Lung microvascular endothelial cell (primary cell): ENCODE data around the gene ABCC2. TPM values are rescaled to one million over a fixed set of nuclear protein-coding genes. Genes with fewer than 3 reads are reported as not detected.
"Not testable (repeated sequence)": the region's sequence is repeated elsewhere in the genome, so short reads cannot be mapped to it uniquely, and the experiment has no call there.

Source experiments
- DNase-seq, 2 donors: peaks; one replicate each; pipeline versions ENCODE4 v3.0.0 to v3.0.0-alpha.2; 2010; ENCODE audit warnings: low read depth in 2 of 2
- total RNA-seq: library from RNA; depleted of rRNA; stranded (reverse); fragments of >200 nt; gene quantifications from 2 replicates; pipeline ENCODE4 v1.2.1, GENCODE V29; 2014

Gene ABCC2
- total RNA-seq, 1 donor from 2014 or later: 0.60 TPM

DNA sequence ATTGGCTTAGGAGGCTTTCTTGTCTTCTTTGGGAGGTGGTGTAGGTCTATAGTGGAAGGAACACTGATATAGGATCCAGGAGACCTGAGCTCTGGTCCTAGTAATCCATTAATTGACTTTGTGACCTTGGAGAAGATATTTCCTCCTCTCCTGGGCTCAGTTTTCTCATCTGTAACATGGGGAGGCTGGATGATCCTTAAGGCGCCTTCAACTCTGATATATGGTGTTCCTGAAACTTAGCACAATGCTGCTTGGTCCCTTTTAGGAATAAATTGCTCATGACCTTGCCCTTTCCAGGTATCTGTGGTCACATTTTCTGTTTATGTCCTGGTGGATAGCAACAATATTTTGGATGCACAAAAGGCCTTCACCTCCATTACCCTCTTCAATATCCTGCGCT lies 25.3 kb downstream of the ABCC2 start:
- no peak for DNase-seq

- DNase-seq: no peak
These were observed 25.8 kb downstream of the ABCC2 start for GRCh38 chr10:99808270-99808669.

DNA sequence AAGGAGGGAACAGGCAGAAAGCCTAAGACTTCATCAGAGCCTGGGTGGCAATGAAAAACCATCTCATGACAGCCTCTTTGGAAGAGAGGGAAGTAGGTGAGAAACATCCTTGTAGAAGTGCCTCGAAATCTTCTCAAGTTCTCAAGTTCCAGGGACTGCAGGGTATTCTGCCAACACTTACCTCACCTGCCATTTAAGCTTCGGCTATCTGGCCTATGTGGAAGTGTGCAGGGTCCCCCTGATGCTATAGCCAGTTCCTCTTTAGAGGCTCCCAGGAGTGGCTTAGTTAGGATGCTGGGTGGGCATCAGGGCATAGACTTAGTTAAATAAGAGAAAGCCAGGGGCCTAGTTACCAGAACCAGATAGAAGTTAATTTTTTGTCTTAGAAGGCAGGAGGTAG lies 27.0 kb downstream of the ABCC2 start:
- DNase-seq: no peak

GRCh38 chr10:99809931-99810615 lies 27.6 kb downstream of the ABCC2 start:
- DNase-seq: no peak

DNA sequence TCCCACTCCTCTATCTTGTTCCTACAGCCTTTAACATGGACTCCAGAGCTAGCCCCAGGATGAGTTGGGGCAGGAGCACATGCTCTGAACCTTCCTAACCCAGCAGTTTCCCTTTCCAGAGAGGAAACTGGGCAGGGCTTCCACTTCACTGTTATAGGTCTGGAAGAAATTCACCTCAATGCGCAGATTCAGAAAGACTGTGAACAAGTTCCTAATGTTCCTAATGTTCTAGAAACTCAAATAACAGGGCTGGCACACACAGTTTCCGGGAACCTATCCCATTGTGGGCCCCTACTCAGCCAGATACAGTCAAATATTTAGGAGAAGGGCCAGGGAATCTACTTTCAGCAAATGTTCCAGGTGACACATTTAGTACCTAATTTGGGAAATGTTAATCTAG lies 29.7 kb downstream of the ABCC2 start:
- DNase-seq: no peak

GRCh38 chr10:99814143-99814542 lies 31.7 kb downstream of the ABCC2 start:
- DNase-seq: no peak

GRCh38 chr10:99815621-99816020 lies 33.2 kb downstream of the ABCC2 start:
- no peak for DNase-seq

- DNase-seq: no peak
These were observed 45.5 kb downstream of the ABCC2 start for GRCh38 chr10:99827936-99828335.

GRCh38 chr10:99828464-99828863 lies 46.0 kb downstream of the ABCC2 start:
- DNase-seq: no peak

DNA sequence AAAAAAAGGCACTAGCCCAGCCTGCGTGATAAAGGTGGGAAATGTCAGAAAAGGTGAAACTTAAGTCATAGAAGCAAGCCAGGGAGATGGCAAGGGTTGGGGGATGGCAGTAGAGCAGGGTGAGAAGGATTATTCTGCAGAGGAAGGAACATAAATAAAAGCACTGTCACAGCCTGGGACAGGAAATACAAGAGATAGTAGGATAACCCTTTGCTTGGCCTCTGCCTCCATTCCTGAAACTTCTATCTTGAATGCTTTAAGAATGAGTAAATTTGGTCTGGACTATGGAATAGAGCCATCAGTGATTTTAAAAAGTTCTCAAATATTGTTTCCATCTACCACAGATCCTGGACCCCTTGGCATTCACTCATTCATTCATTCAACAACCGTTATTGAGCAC lies 50.0 kb downstream of the ABCC2 start:
- no peak for DNase-seq

- peak; percentile 23 to 61 for DNase-seq
These were observed 52.0 kb downstream of the ABCC2 start for GRCh38 chr10:99834410-99834809.

GRCh38 chr10:99835947-99836346 lies 53.5 kb downstream of the ABCC2 start:
- DNase-seq: no peak

DNA sequence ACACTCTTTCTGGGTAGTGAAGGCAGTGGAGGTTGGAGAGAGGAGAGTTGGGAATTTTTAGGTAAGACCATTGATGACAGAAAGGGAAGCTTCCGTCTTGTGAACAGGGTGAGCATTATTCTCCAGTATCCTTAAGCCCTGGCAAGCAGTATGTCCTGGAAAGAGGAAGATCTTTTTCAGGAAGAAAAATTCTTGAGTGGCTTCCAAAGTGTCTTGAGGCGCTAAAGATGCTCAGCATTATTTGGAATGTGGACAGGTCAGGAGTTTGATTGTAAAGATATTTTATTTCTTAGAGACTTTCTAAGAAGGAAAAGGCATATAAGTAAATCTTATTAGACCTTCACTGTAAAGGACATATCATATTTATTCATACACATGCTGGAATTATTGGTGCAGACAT lies 54.3 kb downstream of the ABCC2 start:
- DNase-seq: no peak

- not testable (repeated sequence) for DNase-seq
These were observed 58.4 kb downstream of the ABCC2 start for GRCh38 chr10:99840859-99841258.

DNA sequence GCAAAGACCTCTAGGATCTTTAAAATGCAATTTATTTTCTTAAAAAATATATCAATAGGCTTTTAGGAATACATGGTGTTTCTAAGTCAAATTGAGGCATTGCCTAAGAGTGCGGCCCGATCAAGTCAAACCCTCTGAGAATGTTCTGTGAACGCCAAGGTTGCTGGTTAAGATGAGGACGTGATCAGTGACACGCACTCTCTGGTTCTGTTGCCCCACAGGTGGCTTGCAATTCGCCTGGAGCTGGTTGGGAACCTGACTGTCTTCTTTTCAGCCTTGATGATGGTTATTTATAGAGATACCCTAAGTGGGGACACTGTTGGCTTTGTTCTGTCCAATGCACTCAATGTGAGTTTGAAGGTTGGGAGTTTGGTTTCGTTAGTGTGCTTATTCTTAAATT lies 59.3 kb downstream of the ABCC2 start:
- no peak for DNase-seq

GRCh38 chr10:99843310-99843709 lies 60.9 kb downstream of the ABCC2 start:
- no peak for DNase-seq

- peak in 1 of 2 donors; percentile 40 for DNase-seq
These were observed 62.1 kb downstream of the ABCC2 start for GRCh38 chr10:99844433-99844955.

GRCh38 chr10:99845837-99846382 lies 63.5 kb downstream of the ABCC2 start:
- DNase-seq: peak; percentile 95 to 96

GRCh38 chr10:99849057-99849456 lies 66.6 kb downstream of the ABCC2 start:
- DNase-seq: no peak

GRCh38 chr10:99849536-99849935 lies 67.1 kb downstream of the ABCC2 start:
- DNase-seq: no peak

GRCh38 chr10:99850021-99850766 lies 67.8 kb downstream of the ABCC2 start:
- DNase-seq: peak; percentile 27 to 62

DNA sequence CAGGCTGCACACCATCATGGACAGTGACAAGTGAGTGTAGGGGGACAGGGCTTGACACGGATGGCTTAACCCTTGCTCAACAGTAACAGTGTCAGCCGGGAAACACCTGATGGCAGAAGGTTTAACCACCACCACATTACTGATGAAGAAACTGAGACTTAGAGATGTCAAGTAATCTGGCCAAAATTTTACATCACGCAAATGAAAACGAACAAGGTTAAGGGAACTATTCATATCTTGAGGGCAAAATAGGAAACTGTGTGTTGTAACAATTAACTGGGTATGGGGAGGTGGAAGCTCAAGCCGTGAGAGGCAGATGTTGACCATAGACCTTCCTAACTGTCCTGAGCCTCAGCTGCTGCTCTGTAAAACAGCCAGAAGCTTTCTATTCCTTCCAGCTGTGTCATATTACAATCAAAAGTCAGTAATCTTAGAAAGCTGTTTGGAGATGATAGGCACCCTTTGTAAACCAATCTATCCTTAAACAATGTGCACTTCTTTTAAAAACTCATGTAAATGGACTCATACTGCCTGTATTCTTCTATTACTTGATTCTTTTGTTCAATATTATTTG lies 68.4 kb downstream of the ABCC2 start:
- DNase-seq: no peak
